MV-4-11 (cell line): ENCODE measurements around the gene BET1L.
"Not testable (repeated sequence)": the region's sequence is repeated elsewhere in the genome, so short reads cannot be mapped to it uniquely, and the experiment has no call there.

Experiments used
- DNase-seq: peaks from one replicate; lab custom pipeline; 2025; lab: John Stamatoyannopoulos, UW

BET1L gene

DNA sequence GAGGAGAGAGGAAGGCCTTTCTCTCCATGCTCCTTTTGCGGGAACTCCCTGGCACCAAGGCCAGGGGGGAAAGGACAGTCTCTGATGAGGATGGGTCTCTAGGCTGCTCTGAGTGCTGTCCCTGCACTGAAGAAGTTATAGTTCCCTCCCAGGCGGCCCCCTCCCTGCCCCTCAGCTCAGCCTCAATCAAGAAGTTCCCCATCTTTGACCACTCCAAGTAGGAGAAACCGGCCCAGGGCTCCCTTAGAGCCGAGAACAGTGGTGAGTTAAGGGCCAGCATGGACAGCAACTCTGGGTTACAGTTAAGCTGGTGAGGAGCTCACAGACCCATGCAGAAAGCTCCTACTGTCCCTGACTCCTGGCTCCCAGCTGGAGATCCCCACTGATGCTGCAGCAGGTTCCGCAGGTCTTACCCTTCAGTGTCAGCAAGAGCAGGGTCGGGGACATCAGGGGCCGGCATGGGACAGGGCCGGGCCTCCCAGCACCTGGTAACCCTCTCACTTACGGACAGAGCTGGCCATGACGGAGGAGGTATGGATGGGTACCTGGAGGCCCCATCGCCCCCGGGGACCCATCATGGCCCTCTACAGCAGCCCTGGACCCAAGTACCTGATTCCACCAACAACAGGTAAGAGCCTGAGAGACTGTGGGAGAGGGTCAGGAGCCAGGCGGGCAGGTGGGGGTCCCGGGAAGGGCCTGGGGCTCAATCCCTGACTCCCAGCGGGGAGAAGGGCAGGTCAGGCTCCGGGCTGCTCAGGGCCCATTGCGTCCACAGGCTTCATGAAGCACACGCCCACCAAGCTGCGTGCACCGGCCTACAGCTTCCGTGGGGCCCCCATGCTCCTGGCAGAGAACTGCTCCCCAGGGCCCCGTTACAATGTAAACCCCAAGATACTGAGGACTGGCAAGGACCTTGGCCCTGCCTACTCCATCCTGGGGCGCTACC is 10.1 kb downstream of the BET1L start:
- no peak for DNase-seq

GRCh38 chr11:193481-193880 is 13.7 kb downstream of the BET1L start:
- DNase-seq: not testable (repeated sequence)

GRCh38 chr11:192674-193128 is 14.5 kb downstream of the BET1L start, which contains the start of gene SCGB1C1:
TSS of gene SCGB1C1 (plus strand) at chr11:193078. CDS start at chr11:193100, 22 bp downstream.
- DNase-seq: not testable (repeated sequence)

DNA sequence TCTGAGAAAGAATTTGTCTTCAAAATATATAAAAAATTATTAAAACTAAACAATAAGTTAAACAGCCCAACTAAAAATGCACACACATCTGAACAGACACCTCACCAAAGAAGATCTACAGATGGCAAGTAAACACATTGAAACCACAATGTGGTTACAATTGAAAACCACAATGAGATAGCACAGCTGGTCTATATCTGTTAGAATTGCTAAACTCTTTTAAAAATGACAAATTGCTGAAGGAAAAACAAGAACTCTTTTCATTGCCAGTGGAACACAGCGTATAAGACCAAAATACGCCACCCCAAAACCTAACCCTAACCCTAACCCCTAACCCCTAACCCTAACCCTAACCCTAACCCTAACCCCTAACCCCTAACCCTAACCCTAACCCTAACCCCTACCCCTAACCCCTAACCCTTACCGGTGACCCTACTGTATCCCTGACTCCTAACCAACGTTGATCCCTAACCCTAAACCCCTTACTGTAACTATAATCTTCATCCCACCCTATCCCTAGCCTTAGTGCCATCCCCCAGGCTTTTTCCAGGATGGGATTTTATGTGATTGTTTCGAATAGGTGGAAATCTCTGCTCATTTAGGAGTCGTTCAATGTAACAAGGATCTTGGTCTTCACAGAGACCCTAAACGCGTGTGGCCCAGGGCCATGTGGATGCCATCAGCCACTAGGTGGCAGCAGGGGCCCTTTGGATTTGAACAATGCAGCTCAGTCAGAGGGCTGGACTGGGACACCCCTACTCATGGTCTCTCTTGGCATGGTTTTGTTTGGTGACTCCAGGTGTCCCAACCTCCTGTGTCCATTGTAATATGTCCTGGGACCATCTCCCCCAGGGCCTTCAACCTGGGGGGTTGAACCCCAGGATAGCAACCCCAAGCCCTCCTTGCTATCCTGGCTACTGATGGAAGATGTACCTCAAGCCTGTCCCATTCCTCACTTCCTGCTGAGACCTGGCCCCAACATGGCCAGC is 15.4 kb downstream of the BET1L start:
- not testable (repeated sequence) for DNase-seq

- DNase-seq: not testable (repeated sequence)
Measured at GRCh38 chr11:190546-190945, 16.7 kb downstream of the BET1L start.

DNA sequence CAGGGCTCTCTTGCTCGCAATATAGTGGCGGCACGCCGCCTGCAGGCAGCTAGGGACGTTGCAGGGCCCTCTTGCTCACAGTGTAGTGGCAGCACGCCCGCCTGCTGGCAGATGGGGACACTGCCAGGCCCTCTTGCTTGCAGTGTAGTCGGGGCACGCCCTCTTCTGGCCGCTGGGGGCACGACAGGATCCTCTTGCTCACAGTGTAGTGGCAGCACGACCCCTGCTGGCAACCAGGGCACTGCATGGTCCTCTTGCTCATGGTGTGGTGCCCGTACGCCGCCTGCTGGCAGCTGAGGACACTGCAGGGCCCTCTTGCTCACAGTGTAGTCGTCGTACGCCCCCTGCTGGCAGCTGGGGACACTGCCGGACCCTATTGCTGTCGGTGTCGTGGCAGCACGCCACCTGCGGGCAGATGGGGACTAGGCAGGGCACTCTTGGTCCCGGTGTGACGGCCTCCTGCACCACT is 17.3 kb downstream of the BET1L start:
- DNase-seq: not testable (repeated sequence)

DNA sequence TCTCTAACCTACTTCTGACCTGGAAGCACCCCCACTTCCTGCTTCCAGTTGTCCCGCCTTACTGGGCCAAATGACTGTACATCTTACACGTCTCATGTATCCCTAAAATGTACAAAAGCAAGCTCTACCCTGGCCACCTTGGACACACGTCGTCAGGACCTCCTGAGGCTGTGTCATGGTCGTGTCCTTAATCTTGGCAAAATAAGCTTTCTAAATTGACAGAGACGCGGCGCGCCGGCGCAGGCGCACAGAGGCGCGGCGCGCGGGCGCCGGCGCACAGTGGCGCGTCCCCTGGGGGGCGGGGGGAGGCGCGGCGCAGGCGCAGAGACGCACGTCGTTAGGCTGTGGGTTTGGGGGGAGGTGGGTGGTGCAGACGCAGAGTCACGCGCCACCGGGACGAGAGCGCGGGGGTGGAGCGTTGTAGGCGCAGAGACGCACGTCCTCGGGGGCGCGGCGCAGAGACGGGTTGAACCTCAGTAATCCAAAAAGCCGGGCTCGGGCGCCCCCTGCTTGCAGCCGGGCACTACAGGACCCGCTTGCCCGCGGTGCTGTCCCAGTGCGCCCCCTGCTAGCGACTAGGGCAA is 17.9 kb downstream of the BET1L start:
- not testable (repeated sequence) for DNase-seq

GRCh38 chr11:180242-180641 is 27.0 kb downstream of the BET1L start:
- not testable (repeated sequence) for DNase-seq
